Kidney capillary endothelial cell (primary cell): ENCODE data around the gene GRM7.

Experiments used
- DNase-seq: peaks from one replicate; pipeline ENCODE4 v3.0.0-alpha.2; 2018; ENCODE audit warnings: low spot score

The GRM7 gene

DNA sequence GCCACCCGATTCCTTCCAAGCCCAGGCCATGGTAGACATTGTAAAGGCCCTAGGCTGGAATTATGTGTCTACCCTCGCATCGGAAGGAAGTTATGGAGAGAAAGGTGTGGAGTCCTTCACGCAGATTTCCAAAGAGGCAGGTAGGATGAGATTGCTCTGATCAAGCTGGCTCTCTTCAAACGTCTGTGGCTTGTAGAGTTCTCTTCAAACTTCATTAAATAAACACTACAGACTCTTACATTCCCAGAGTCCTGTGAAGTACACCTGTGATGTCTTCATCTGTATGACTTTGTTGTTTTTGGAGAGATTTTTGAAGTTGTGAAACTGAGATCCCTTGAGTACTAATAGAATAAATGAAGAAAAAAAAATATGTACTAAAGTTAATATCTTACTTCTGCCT is 285.6 kb downstream of the GRM7 start:
- no peak for DNase-seq

DNA sequence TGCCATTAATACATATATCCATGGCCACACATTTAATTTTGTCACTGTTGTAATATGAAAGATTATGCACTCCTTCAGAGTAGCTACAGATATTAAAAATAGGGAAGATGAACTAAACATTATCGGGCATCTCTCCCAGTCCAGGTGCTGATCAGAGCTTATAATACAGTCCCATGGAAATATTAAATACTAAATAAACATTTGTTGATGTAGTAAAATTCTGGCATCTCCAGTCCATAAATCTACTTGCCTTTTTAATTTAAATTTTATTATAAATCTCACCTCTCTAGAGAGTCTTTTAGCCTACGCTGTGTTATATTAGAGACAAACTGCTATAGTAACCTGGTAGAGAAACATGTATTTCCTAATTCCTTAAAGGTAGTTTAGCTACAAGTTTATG is 297.6 kb downstream of the GRM7 start:
- DNase-seq, result no peak

- DNase-seq, result no peak
These were observed 299.8 kb downstream of the GRM7 start for GRCh38 chr3:7160689-7161088.

DNA sequence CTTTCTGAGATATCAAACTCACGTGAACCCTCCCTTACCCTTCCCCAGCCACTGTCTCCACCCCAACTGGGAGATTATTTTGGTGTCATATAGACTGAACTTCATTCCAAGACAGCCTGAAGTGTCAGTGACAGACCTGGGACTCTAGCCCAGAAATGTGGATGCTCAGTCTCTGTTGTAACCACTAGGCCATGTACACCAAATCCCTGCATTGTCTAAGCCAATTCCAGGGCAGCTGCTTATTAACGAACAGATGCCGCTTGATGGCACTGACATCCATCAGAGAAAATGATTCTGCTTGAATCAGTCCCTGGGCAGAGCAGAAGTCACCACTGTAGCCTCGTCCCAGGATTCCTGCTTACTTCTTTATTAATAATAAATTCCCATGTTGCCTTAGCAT is 305.5 kb downstream of the GRM7 start:
- DNase-seq, result no peak

GRCh38 chr3:7171493-7171892 is 310.6 kb downstream of the GRM7 start:
- DNase-seq, result no peak

GRCh38 chr3:7172996-7173395 is 312.1 kb downstream of the GRM7 start:
- no peak for DNase-seq

DNA sequence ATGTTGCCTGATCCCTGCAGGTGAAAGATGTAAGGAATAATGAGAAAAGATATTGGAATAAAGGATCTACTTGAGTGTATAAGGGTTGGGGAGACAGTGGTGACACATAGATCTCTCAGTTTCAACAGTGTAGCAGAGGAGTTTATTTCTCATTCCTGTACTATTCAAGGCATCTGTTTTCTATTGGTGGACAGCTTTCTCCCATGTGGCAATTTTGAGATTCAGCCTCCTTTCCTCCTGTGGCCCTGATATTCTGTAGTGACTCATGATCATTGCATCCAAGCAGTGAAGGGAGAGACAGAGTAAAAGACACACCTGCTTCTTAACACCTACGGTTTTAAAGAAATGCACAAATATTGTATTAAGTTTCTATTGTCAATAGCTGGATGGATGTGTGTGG is 327.6 kb downstream of the GRM7 start:
- no peak for DNase-seq

- no peak for DNase-seq
These were observed 329.2 kb downstream of the GRM7 start for GRCh38 chr3:7190095-7190494.

DNA sequence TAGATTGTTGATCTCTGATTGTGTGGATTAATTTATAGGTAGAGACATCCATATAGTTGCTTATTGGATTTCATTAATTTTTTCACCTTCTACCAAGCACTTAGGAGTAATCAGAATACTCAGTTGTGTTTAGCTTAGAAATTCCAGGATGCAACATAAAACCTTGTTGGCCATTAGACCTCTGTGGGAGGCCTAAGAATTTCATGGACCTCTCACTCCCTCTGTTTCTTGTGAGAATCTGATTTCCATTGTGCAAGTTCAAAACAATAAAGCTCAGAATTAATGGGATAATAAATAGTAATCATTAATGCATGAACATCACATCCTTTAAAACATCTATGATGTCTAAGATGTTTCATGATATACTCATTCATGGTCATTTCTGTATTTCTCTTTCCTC is 332.4 kb downstream of the GRM7 start:
- no peak for DNase-seq

- DNase-seq, result no peak
These were observed 333.3 kb downstream of the GRM7 start for GRCh38 chr3:7194071-7194835.

DNA sequence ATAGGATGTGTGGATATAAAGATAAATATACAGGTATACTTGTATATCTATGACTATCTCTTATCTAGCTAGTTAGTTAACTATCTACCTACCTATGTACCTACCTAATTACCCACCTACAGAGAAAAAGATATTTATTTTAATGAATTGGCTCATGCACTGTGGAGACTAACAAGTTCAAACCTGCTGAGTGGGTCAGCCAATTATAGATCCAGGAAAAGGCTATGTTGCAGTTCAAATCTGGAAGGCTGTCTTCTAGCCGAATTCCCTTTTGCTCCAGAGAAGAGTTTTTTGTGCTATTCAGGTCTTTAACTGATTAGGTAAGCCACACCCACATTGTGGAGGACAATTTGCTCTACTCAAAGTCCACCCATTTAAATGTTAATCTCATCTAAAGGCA is 335.0 kb downstream of the GRM7 start:
- DNase-seq, result no peak

GRCh38 chr3:7201784-7202183 is 340.9 kb downstream of the GRM7 start:
- no peak for DNase-seq

- no peak for DNase-seq
These were observed 343.3 kb downstream of the GRM7 start for GRCh38 chr3:7203969-7204847.

GRCh38 chr3:7204848-7205156 is 343.9 kb downstream of the GRM7 start:
- DNase-seq, result no peak

GRCh38 chr3:7205535-7205934 is 344.6 kb downstream of the GRM7 start:
- no peak for DNase-seq

DNA sequence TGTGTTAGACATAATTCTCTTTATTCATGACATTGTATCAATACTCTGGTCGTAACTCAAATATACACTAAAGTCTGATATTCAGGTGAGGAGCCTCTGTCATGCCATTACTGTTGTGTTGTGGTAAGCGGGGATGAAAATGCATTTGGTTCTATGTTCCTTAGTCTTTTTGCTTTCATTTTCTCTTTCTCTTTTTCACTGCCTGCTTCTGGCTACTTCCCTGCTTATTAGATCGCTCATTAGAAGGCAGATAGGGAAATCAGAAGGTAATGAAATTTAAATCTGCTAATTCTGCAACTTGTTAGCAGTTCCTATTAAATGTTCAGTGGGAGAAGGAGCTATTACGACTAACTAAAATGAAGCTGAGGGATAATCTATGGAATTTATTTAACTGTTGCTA is 345.0 kb downstream of the GRM7 start:
- no peak for DNase-seq

GRCh38 chr3:7207125-7207524 is 346.2 kb downstream of the GRM7 start:
- no peak for DNase-seq

- DNase-seq, result no peak
These were observed 347.0 kb downstream of the GRM7 start for GRCh38 chr3:7207928-7208327.

DNA sequence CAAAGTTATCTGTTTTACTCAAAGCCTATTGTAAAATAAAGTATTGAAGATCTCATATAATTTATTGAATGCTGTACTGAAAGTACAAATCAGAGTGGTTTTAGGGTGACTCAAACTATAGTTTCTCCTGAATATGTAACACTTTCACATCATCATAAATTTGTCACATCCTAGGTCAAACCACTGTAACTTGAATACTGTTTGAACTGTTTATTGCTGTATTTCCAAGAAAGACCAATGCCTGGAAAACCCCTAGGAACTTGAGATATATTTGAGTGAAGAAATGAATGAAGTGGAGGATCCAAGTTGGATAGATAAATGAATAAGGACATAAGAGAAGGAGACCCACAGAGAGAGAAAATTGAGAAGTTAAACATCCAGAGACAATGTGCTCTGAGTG is 348.2 kb downstream of the GRM7 start:
- no peak for DNase-seq

DNA sequence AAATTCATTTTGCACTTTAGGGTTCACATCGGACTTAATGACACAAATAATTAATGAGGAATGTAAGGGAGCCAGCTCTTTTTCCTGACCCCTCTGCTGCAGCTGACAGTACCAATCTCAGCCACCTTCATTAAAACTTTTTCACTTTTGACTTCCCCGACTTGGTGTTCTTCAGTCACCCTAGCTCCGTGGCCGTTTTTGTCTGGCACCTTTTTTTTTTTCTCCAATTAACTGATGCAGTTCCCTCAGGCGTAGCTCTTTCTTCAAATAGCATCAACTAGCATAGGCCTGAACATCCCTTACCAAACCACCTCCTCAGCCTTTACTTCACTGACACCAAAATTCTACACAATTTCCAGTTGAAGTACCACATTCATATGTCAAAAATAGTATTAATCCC is 350.8 kb downstream of the GRM7 start:
- DNase-seq, result no peak

DNA sequence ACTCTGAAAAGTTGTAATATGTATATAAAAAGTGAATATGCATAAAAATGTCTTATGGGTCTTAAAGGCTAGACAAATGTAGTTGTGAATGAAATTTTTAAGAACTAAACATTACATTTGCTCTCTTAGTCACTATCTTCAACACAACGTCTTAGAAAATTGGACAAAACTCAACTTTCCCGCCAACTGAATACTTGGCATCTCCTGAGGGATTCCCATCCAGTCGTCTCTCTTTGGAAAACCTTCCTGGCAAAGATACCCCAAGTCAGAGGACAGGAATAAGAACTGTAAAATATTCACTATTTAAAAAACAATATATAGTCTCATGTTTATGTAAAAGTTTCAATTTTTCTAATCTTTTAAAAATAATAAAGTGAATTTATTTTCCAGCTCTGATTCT is 354.8 kb downstream of the GRM7 start:
- DNase-seq, result no peak

DNA sequence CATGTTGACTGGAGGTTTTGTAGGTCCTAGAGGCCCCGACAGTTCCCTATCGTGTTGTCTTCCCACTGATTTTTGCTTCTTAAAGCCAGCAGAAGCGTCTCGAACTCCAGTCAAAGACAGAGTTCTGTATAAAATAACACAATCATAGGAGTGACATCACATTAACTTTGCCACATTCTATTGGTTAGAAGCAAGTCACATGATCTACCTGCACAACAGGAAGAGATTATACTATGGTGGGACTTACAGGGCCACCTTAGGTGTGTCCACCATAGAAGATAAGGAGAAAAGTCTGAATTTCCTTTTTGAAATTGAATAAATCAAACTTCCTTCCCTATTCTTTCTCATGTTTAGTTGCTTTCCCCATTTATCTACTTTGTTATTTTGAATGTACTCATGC is 365.5 kb downstream of the GRM7 start:
- no peak for DNase-seq

DNA sequence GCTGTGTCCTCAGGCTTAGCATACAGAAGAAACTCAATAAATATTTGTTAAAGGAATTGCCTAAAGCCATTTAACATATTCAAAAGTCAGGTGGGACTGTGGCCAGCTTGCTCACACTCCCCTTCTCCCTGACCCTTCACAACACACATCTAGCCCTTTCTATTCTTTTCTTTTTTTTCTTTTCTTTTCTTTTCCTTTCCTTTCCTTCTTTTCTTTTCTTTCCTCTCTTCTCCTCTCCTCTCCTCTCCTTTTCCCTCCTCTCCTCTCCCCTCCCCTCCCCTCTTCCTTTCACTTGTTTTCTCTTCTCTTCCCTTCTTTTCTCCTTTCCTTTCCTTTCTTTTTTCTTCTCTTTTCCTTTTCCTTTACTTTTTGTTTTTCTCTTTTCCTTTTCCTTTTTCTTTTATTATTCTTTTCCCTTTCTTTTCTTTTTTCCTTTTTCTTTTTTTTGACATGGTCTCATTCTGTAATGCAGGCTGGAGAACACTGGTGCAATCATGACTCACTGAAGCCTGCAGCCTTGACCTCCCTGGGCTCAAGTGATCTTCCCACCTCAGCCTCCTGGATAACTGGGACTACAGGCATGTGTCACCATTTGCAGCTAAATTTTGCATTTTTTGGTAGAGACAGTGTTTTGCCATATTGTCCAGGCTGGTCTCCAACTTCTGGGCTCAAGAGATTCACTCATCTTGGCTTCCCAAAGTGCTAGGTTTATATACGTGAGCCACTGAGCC is 377.8 kb downstream of the GRM7 start:
- no peak for DNase-seq
